ENCODE data around the gene PPARA.

PPARA gene

GRCh38 chr22:46267431-46268279 lies 117.3 kb downstream of the PPARA start, which contains the start of gene TTC38:
Gene TTC38 (plus strand): TSS chr22:46268008. CDS start chr22:46268040, 32 bp downstream.
- no peak within 1 kb of the TSS for H3K27ac ChIP-seq (ENCODE audit: low read length)
- peaks cover 5% of the 10 kb centered on the region; the same call in 1 of the 2 replicates for H3K27me3 ChIP-seq (replicated peaks; ENCODE audit: insufficient read depth, low read length)
- no peaks in the 10 kb centered on the region for H3K36me3 ChIP-seq (replicated peaks; ENCODE audit: insufficient read depth, low read length)
- H2AFZ ChIP-seq (ENCODE audit: low read length) = peak within 1 kb of the TSS; percentile 93
- H3F3A ChIP-seq (ENCODE audit: insufficient read depth, low read length) = no peaks in the 10 kb centered on the region
- no peaks in the 10 kb centered on the region for H4K20me1 ChIP-seq (ENCODE audit: insufficient read depth, low read length)
- H3K4me1 ChIP-seq (ENCODE audit: low read length) = no peaks in the 10 kb centered on the region; the same call in 1 of the 2 replicates
- no peaks in the 10 kb centered on the region for H3K9me3 ChIP-seq (replicated peaks; ENCODE audit: insufficient read depth, low read length)
- peak; percentile 45 for DNase-seq
- H3K9ac ChIP-seq (ENCODE audit: low read length) = peak within 1 kb of the TSS; percentile 60; the same call in 1 of the 2 replicates
- no peaks in the 10 kb centered on the region for H3K79me2 ChIP-seq (ENCODE audit: low read length)
- H3K4me2 ChIP-seq (ENCODE audit: low read depth, low read length) = peak within 1 kb of the TSS; percentile 91
- no peaks in the 10 kb centered on the region for H3K9me2 ChIP-seq (replicated peaks; ENCODE audit: insufficient read depth, low read length)
- no peak for TF ChIP-seq EZH2phosphoT487 (IDR thresholded peaks at IDR 0.05; ENCODE audit: low read length)
- TF ChIP-seq CTCF (IDR thresholded peaks at IDR 0.05; ENCODE audit: low read length) = no peak
- no peak for TF ChIP-seq EZH2 (optimal IDR thresholded peaks at IDR 0.05; ENCODE audit: low read depth, low read length)
- H3K4me3 ChIP-seq (ENCODE audit: low read length) = peak within 1 kb of the TSS; percentile 80

- no peak for TF ChIP-seq EZH2 (optimal IDR thresholded peaks at IDR 0.05; ENCODE audit: low read depth, low read length)
- TF ChIP-seq EZH2phosphoT487 (IDR thresholded peaks at IDR 0.05; ENCODE audit: low read length) = no peak
- TF ChIP-seq CTCF (IDR thresholded peaks at IDR 0.05; ENCODE audit: low read length) = no peak
- Histone ChIP-seq H3K9ac (ENCODE audit: low read length) (no peak overlapping the region), H3K4me1 (ENCODE audit: low read length) (no peaks in the 10 kb centered on the region; the same call in 1 of the 2 replicates), H3K9me3 (replicated peaks; ENCODE audit: insufficient read depth, low read length) (no peaks in the 10 kb centered on the region), H3K27me3 (replicated peaks; ENCODE audit: insufficient read depth, low read length) (peaks cover 5% of the 10 kb centered on the region; the same call in 1 of the 2 replicates), H3K36me3 (replicated peaks; ENCODE audit: insufficient read depth, low read length) (no peaks in the 10 kb centered on the region), H4K20me1 (ENCODE audit: insufficient read depth, low read length) (no peaks in the 10 kb centered on the region), H2AFZ (ENCODE audit: low read length) (no peak overlapping the region), H3K4me3 (ENCODE audit: low read length) (no peak overlapping the region), H3K27ac (ENCODE audit: low read length) (no peak overlapping the region), H3K9me2 (replicated peaks; ENCODE audit: insufficient read depth, low read length) (no peaks in the 10 kb centered on the region), H3K4me2 (ENCODE audit: low read depth, low read length) (no peak overlapping the region), H3F3A (ENCODE audit: insufficient read depth, low read length) (no peaks in the 10 kb centered on the region), H3K79me2 (ENCODE audit: low read length) (no peaks in the 10 kb centered on the region)
- no peak for DNase-seq
Measured at GRCh38 chr22:46269564-46269963, 119.2 kb downstream of the PPARA start.

GRCh38 chr22:46272196-46272595 lies 121.9 kb downstream of the PPARA start:
- H3K36me3 ChIP-seq (replicated peaks; ENCODE audit: insufficient read depth, low read length) = no peaks in the 10 kb centered on the region

More at GRCh38 chr22:46272196-46272595, 121.9 kb downstream of the PPARA start:
- Histone ChIP-seq H3K9me2 (replicated peaks; ENCODE audit: insufficient read depth, low read length) (no peaks in the 10 kb centered on the region), H3K9me3 (replicated peaks; ENCODE audit: insufficient read depth, low read length) (no peaks in the 10 kb centered on the region), H3K4me1 (ENCODE audit: low read length) (no peaks in the 10 kb centered on the region; the same call in 1 of the 2 replicates), H3F3A (ENCODE audit: insufficient read depth, low read length) (no peaks in the 10 kb centered on the region), H3K4me3 (ENCODE audit: low read length) (no peak overlapping the region), H3K9ac (ENCODE audit: low read length) (no peak overlapping the region), H3K4me2 (ENCODE audit: low read depth, low read length) (no peak overlapping the region), H4K20me1 (ENCODE audit: insufficient read depth, low read length) (no peaks in the 10 kb centered on the region), H3K27ac (ENCODE audit: low read length) (no peak overlapping the region), H3K79me2 (ENCODE audit: low read length) (no peaks in the 10 kb centered on the region), H2AFZ (ENCODE audit: low read length) (no peak overlapping the region), H3K27me3 (replicated peaks; ENCODE audit: insufficient read depth, low read length) (no peaks in the 10 kb centered on the region)
- TF ChIP-seq EZH2phosphoT487 (IDR thresholded peaks at IDR 0.05; ENCODE audit: low read length) = no peak
- DNase-seq = no peak

Data from MM.1S (cell line).